VCaP (cell line): Measurements from ENCODE around the gene PTCD2.

Experiments
- H3K27ac ChIP-seq: fragments of 450-650 bp; 2 replicates; pipeline ENCODE4 v1.5.1; 2017
- TF ChIP-seq, protein P1 (sequence below): fragments of 450-650 bp; conservative IDR thresholded peaks from 2 replicates; pipeline ENCODE4 v1.5.1; 2017; ENCODE audit warnings: mild to moderate bottlenecking, moderate library complexity

The PTCD2 gene

DNA sequence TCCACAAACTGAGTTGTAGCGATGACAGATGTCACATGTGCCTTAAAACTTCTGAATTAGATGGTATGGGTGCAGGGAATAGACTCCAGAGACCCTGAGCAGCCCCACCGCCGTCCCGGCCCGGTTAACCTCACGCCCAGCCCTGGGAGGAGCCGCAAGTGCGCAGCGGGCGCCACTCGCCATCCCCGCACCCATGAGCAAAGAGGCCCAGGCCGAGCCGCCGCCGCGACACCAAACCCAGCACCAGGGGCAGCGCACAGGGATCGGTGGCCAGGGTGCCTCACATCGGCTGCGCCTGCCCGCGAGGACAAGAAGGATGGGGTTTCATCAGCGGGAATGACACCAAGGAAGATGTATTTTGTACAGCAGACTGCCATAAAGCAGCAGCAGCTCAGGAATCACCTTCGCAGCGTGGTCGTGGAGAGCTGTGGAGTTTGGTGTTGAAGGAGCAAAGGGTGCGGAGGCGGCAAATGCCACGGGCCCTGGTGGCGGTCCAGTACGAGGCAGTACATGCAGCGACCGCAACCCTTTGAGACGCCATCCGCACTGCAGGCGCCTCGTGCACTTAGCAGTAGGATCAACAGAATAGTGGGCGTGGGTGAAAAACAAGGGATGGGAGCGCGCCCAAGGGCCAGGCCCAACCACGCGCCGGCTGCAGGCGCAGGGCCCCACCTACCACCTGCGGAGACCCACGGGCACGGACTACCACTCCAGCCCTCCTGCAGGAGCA lies 97.3 kb downstream of the PTCD2 start:
- TF ChIP-seq, protein P1, sequence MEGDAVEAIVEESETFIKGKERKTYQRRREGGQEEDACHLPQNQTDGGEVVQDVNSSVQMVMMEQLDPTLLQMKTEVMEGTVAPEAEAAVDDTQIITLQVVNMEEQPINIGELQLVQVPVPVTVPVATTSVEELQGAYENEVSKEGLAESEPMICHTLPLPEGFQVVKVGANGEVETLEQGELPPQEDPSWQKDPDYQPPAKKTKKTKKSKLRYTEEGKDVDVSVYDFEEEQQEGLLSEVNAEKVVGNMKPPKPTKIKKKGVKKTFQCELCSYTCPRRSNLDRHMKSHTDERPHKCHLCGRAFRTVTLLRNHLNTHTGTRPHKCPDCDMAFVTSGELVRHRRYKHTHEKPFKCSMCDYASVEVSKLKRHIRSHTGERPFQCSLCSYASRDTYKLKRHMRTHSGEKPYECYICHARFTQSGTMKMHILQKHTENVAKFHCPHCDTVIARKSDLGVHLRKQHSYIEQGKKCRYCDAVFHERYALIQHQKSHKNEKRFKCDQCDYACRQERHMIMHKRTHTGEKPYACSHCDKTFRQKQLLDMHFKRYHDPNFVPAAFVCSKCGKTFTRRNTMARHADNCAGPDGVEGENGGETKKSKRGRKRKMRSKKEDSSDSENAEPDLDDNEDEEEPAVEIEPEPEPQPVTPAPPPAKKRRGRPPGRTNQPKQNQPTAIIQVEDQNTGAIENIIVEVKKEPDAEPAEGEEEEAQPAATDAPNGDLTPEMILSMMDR, result no peak
- no peak overlapping the region for H3K27ac ChIP-seq
